Measurements from ENCODE around the gene RFXANK.
A peak's percentile ranks its signal among the peaks of the same experiment; 100 is the strongest.
"Not testable (repeated sequence)": the region's sequence is repeated elsewhere in the genome, so short reads cannot be mapped to it uniquely, and the experiment has no call there.

RFXANK gene

GRCh38 chr19:19169236-19170052 lies 22.6 kb upstream of the RFXANK start:
- Histone ChIP-seq H3K27ac (no peak overlapping the region), H3K4me3 (peak overlapping the region in 4 of 7 experiments; percentile 6 to 23 (median 14))

GRCh38 chr19:19170053-19170872 lies 21.8 kb upstream of the RFXANK start, which contains the start of gene MEF2B:
Gene MEF2B, minus strand, starts transcription at chr19:19170263. Its CDS starts 19,528 bp downstream, at chr19:19150735.
- peak within 1 kb of the TSS in 6 of 7 experiments; percentile 1 to 23 (median 10) for H3K4me3 ChIP-seq
- no peak within 1 kb of the TSS for H3K27ac ChIP-seq

GRCh38 chr19:19170873-19171672 lies 21.0 kb upstream of the RFXANK start:
- Histone ChIP-seq H3K4me3 (no peak overlapping the region), H3K27ac (no peak overlapping the region)

- Histone ChIP-seq H3K4me3 (no peak overlapping the region), H3K27ac (no peak overlapping the region)
These were observed 20.1 kb upstream of the RFXANK start for GRCh38 chr19:19171821-19172532.

GRCh38 chr19:19173243-19173642 lies 18.8 kb upstream of the RFXANK start:
- H3K27ac ChIP-seq, H3K4me3 ChIP-seq: not testable (repeated sequence)

GRCh38 chr19:19176950-19177349 lies 15.1 kb upstream of the RFXANK start:
- H3K27ac ChIP-seq, result no peak overlapping the region
- H3K4me3 ChIP-seq, result no peak overlapping the region

GRCh38 chr19:19179548-19180441 lies 12.3 kb upstream of the RFXANK start:
- H3K27ac ChIP-seq, result no peak overlapping the region
- H3K4me3 ChIP-seq, result no peak overlapping the region

GRCh38 chr19:19181488-19181998 lies 10.5 kb upstream of the RFXANK start:
- H3K4me3 ChIP-seq, result no peak overlapping the region
- no peak overlapping the region for H3K27ac ChIP-seq

GRCh38 chr19:19185853-19186740 lies 6.0 kb upstream of the RFXANK start:
- H3K4me3 ChIP-seq, result no peak overlapping the region
- H3K27ac ChIP-seq, result no peak overlapping the region

- Histone ChIP-seq H3K27ac (no peak overlapping the region), H3K4me3 (no peak overlapping the region)
These were observed 5.3 kb upstream of the RFXANK start for GRCh38 chr19:19186742-19187141.

GRCh38 chr19:19191768-19192077 lies 335 bp upstream of the RFXANK start:
- peak overlapping the region; percentile 94 to 100 (median 99) for H3K27ac ChIP-seq

GRCh38 chr19:19192910-19193423 lies 909 bp downstream of the RFXANK start:
- Histone ChIP-seq H3K4me3 (peak overlapping the region; percentile 72 to 99 (median 90)), H3K27ac (peak overlapping the region; percentile 27 to 100 (median 99))

More at GRCh38 chr19:19191768-19192077, 335 bp upstream of the RFXANK start:
- H3K4me3 ChIP-seq, result peak overlapping the region; percentile 72 to 99 (median 90)

GRCh38 chr19:19193926-19194325 lies 1.9 kb downstream of the RFXANK start:
- Histone ChIP-seq H3K4me3 (no peak overlapping the region), H3K27ac (peak overlapping the region in 3 of 21 experiments; percentile 8 to 98 (median 14))

GRCh38 chr19:19201697-19202630 lies 9.9 kb downstream of the RFXANK start:
- H3K27ac ChIP-seq, result peak overlapping the region in 17 of 21 experiments; percentile 58 to 96 (median 83)
- H3K4me3 ChIP-seq, result peak overlapping the region; percentile 41 to 76 (median 60)

GRCh38 chr19:19202707-19203011 lies 10.6 kb downstream of the RFXANK start:
- peak overlapping the region; percentile 41 to 76 (median 60) for H3K4me3 ChIP-seq
- H3K27ac ChIP-seq, result peak overlapping the region; percentile 22 to 96 (median 77)

Data from skin epidermis (tissue), 12 donors.